Nephron (organoid): ENCODE results near the gene ABCC12.

Experiments
- H3K27ac Mint-ChIP-seq, 3 experiments: 2 replicates each; pipeline ENCODE4 v1.8.0; 2020; ENCODE audit warnings: mixed read lengths in 3 of 3, mild to moderate bottlenecking in 2 of 3, moderate library complexity in 1 of 3
- H3K27me3 Mint-ChIP-seq: 2 replicates; pipeline ENCODE4 v1.8.0; 2021; ENCODE audit warnings: low read depth, mild to moderate bottlenecking, moderate library complexity, mixed read lengths
- H3K36me3 Mint-ChIP-seq: 2 replicates; pipeline ENCODE4 v1.8.0; 2020; ENCODE audit warnings: low read depth, mixed read lengths
- H3K4me1 Mint-ChIP-seq: 2 replicates; pipeline ENCODE4 v1.8.0; 2020; ENCODE audit warnings: mixed read lengths
- H3K4me3 Mint-ChIP-seq, 3 experiments: 2 replicates each; pipeline ENCODE4 v1.8.0; 2020; ENCODE audit warnings: mild to moderate bottlenecking in 3 of 3, mixed read lengths in 3 of 3, moderate library complexity in 2 of 3
- H3K9me3 Mint-ChIP-seq: 2 replicates; pipeline ENCODE4 v1.8.0; 2020; ENCODE audit warnings: mixed read lengths
- CTCF ChIP-seq, 3 experiments: fragments of 200-600 bp; sonication (generic); IDR thresholded peaks; one replicate each; pipeline ENCODE4 v1.5.0; 2021; ENCODE audit warnings: antibody characterized with exemption in 3 of 3; ENCODE audit not compliant: unreplicated experiment in 3 of 3

Gene ABCC12

GRCh38 chr16:48133455-48134211 lies 22.2 kb downstream of the ABCC12 start:
- H3K4me1 Mint-ChIP-seq: peaks cover 6% of the 10 kb centered on the region
- H3K4me3 Mint-ChIP-seq: no peak overlapping the region
- TF ChIP-seq CTCF (IDR thresholded peaks at IDR 0.05; ENCODE audit: unreplicated experiment in 3 of 3): no peak
- no peaks in the 10 kb centered on the region for H3K36me3 Mint-ChIP-seq
- H3K27me3 Mint-ChIP-seq: peaks cover 10% of the 10 kb centered on the region
- H3K27ac Mint-ChIP-seq: no peak overlapping the region
- no peaks in the 10 kb centered on the region for H3K9me3 Mint-ChIP-seq

GRCh38 chr16:48132696-48133095 lies 23.1 kb downstream of the ABCC12 start:
- peaks cover 10% of the 10 kb centered on the region for H3K27me3 Mint-ChIP-seq
- H3K36me3 Mint-ChIP-seq: no peaks in the 10 kb centered on the region
- H3K4me3 Mint-ChIP-seq: no peak overlapping the region
- H3K4me1 Mint-ChIP-seq: peaks cover 6% of the 10 kb centered on the region
- H3K9me3 Mint-ChIP-seq: no peaks in the 10 kb centered on the region
- H3K27ac Mint-ChIP-seq: no peak overlapping the region
- TF ChIP-seq CTCF (IDR thresholded peaks at IDR 0.05; ENCODE audit: unreplicated experiment in 3 of 3): no peak

GRCh38 chr16:48131201-48131935 lies 24.4 kb downstream of the ABCC12 start:
- no peak overlapping the region for H3K4me3 Mint-ChIP-seq
- H3K27ac Mint-ChIP-seq: no peak overlapping the region
- peaks cover 10% of the 10 kb centered on the region for H3K27me3 Mint-ChIP-seq
- no peaks in the 10 kb centered on the region for H3K9me3 Mint-ChIP-seq
- no peak for TF ChIP-seq CTCF (IDR thresholded peaks at IDR 0.05; ENCODE audit: unreplicated experiment in 3 of 3)
- no peaks in the 10 kb centered on the region for H3K4me1 Mint-ChIP-seq
- no peaks in the 10 kb centered on the region for H3K36me3 Mint-ChIP-seq

- TF ChIP-seq CTCF (IDR thresholded peaks at IDR 0.05; ENCODE audit: unreplicated experiment in 3 of 3): no peak
- H3K9me3 Mint-ChIP-seq: no peaks in the 10 kb centered on the region
- H3K27ac Mint-ChIP-seq: no peak overlapping the region
- no peaks in the 10 kb centered on the region for H3K36me3 Mint-ChIP-seq
- H3K4me3 Mint-ChIP-seq: no peak overlapping the region
- H3K27me3 Mint-ChIP-seq: peaks cover 10% of the 10 kb centered on the region
- no peaks in the 10 kb centered on the region for H3K4me1 Mint-ChIP-seq
Measured at GRCh38 chr16:48129926-48130325, 25.9 kb downstream of the ABCC12 start.

GRCh38 chr16:48128769-48129168 lies 27.0 kb downstream of the ABCC12 start:
- Mint-ChIP-seq H3K36me3 (no peaks in the 10 kb centered on the region), H3K4me3 (no peak overlapping the region), H3K27ac (no peak overlapping the region), H3K4me1 (no peaks in the 10 kb centered on the region), H3K9me3 (no peaks in the 10 kb centered on the region), H3K27me3 (peaks cover 10% of the 10 kb centered on the region)
- no peak for TF ChIP-seq CTCF (IDR thresholded peaks at IDR 0.05; ENCODE audit: unreplicated experiment in 3 of 3)
